K562 (cell line): ENCODE measurements around the gene PCDHGB5. TPM values are rescaled to one million over a fixed set of nuclear protein-coding genes. Genes with fewer than 3 reads are reported as not detected.

Experiments used
- ATAC-seq: fragments of 200-7000 bp; cut with Tn5 transposase; 3 replicates; pipeline ENCODE4 v1.9.1; 2020; ENCODE audit warnings: moderate library complexity
- BruUV-seq: library from RNA; stranded (reverse); fragments of 400-500 nt; replicated peaks from 2 replicates; lab custom pipeline; 2021; lab: Mats Ljungman, UMichigan
- CTCF ChIA-PET: fragments of 300-600 bp; formaldehyde crosslinking; extraction: SDS; loops from one replicate; lab custom pipeline; 2021; ENCODE audit warnings: low intra/inter-chr PET ratio; lab: Yijun Ruan, JAX
- POLR2A ChIA-PET: fragments of 300-600, 350-650 bp; sonication (Branson Sonifier 250); formaldehyde crosslinking; extraction: SDS; loops from one replicate; lab custom pipeline; 2021; ENCODE audit warnings: antibody characterized with exemption, inconsistent platforms; lab: Yijun Ruan, JAX
- DNase-seq, 4 experiments: peaks; one replicate each; pipeline versions ENCODE4 v3.0.0 to v3.0.0-alpha.2; 2011 to 2018; ENCODE audit warnings: low spot score in 3 of 4, mixed read lengths in 3 of 4; ENCODE audit errors: extremely low read depth in 1 of 4
- FAIRE-seq: peaks from 2 replicates; lab custom pipeline; 2011; peaks lifted over from hg19 to GRCh38; lab: Jason Lieb, UNC
- H2AFZ ChIP-seq: 2 replicates; pipeline ENCODE4 v1.6.0; 2011; ENCODE audit warnings: low read depth, low read length, control low read depth, inconsistent platforms
- H3K27ac ChIP-seq: fragments of 200-600 bp; 3 replicates; pipeline ENCODE4 v1.8.0; 2011; ENCODE audit warnings: low read depth, mild to moderate bottlenecking, control low read depth, inconsistent platforms, low read length, moderate library complexity, mixed read lengths; ENCODE audit errors: extremely low read depth
- H3K27me3 ChIP-seq, 2 experiments: fragments of 300-600 bp in 1 of 2; 2 replicates in 1 of 2; 3 replicates in 1 of 2; pipeline versions ENCODE4 v1.6.0 to v1.8.0; 2011; ENCODE audit warnings: inconsistent platforms in 2 of 2, low read length in 2 of 2, mild to moderate bottlenecking in 1 of 2, mixed read lengths in 1 of 2, moderate library complexity in 1 of 2; ENCODE audit not compliant: control insufficient read depth in 2 of 2, insufficient read depth in 2 of 2
- H3K36me3 ChIP-seq: fragments of 300-600 bp; 3 replicates; pipeline ENCODE4 v1.8.0; 2011; ENCODE audit warnings: mild to moderate bottlenecking, low read length, inconsistent platforms; ENCODE audit not compliant: control insufficient read depth, insufficient read depth
- H3K4me1 ChIP-seq, 2 experiments: fragments of 200-600 bp in 1 of 2; replicated peaks in 1 of 2; 2 replicates in 1 of 2; 3 replicates in 1 of 2; pipeline versions ENCODE4 v1.5.1 to v1.8.0; 2011; ENCODE audit warnings: inconsistent platforms in 2 of 2, low read length in 2 of 2, mild to moderate bottlenecking in 1 of 2, mixed read lengths in 1 of 2, moderate library complexity in 1 of 2; ENCODE audit not compliant: control insufficient read depth in 2 of 2, insufficient read depth in 2 of 2
- H3K4me2 ChIP-seq: 2 replicates; pipeline ENCODE4 v1.6.1; 2011; ENCODE audit warnings: low read length, control low read depth, inconsistent platforms, mixed read lengths; ENCODE audit not compliant: insufficient read depth
- H3K4me3 ChIP-seq: fragments of 200-600 bp; sonication (generic), shearing (Covaris generic); 2 replicates; pipeline ENCODE4 v1.5.1; 2016; ENCODE audit warnings: control low read depth, inconsistent platforms
- H3K79me2 ChIP-seq: fragments of 200-600 bp; 3 replicates; pipeline ENCODE4 v1.8.0; 2011; ENCODE audit warnings: low read length, inconsistent platforms; ENCODE audit not compliant: control insufficient read depth, insufficient read depth
- H3K9ac ChIP-seq, 2 experiments: 2 replicates each; pipeline versions ENCODE4 v1.6.0 to v1.6.1; 2011; ENCODE audit warnings: low read depth in 2 of 2, low read length in 2 of 2, control low read depth in 1 of 2, inconsistent platforms in 1 of 2, mild to moderate bottlenecking in 1 of 2, mixed read lengths in 1 of 2; ENCODE audit not compliant: insufficient read depth in 1 of 2
- H3K9me1 ChIP-seq: one replicate; pipeline ENCODE4 v1.6.0; 2011; ENCODE audit warnings: inconsistent platforms, mild to moderate bottlenecking, low read length, moderate library complexity; ENCODE audit not compliant: control insufficient read depth, insufficient read depth
- H3K9me3 ChIP-seq: replicated peaks from 2 replicates; pipeline ENCODE4 v1.5.1; 2011; ENCODE audit warnings: low read depth, low read length, inconsistent platforms; ENCODE audit not compliant: control insufficient read depth, insufficient read depth
- H4K20me1 ChIP-seq: replicated peaks from 2 replicates; pipeline ENCODE4 v1.6.1; 2011; ENCODE audit warnings: low read length, inconsistent platforms, mixed read lengths; ENCODE audit not compliant: control insufficient read depth, insufficient read depth
- BCLAF1 ChIP-seq, 2 experiments: fragments of 450-650 bp in 1 of 2; IDR thresholded peaks; 2 replicates each; pipeline ENCODE4 v1.6.1; 2011 to 2017; ENCODE audit warnings: low read depth in 2 of 2, antibody characterized with exemption in 1 of 2, borderline replicate concordance in 1 of 2, low read length in 1 of 2, mild to moderate bottlenecking in 1 of 2, mixed read lengths in 1 of 2; ENCODE audit not compliant: control insufficient read depth in 1 of 2
- CBFA2T3 ChIP-seq: fragments of 450-650 bp; IDR thresholded peaks from 2 replicates; pipeline ENCODE4 v1.6.1; 2017
- CREB1 ChIP-seq, 2 experiments: sonication (generic) in 1 of 2; formaldehyde crosslinking in 1 of 2; IDR thresholded peaks; 2 replicates each; pipeline versions ENCODE4 v1.6.1 to v1.8.0; 2012 to 2022; ENCODE audit warnings: inconsistent platforms in 1 of 2, mild to moderate bottlenecking in 1 of 2, missing genetic modification reagents in 1 of 2, moderate library complexity in 1 of 2
- CTCF ChIP-seq, 3 experiments: IDR thresholded peaks in 2 of 3; conservative IDR thresholded peaks in 1 of 3; 2 replicates each; pipeline ENCODE4 v1.5.1; 2011 to 2012; ENCODE audit warnings: low read length in 3 of 3, mild to moderate bottlenecking in 3 of 3, control low read depth in 2 of 3, improper control_type of control experiment in 1 of 3, inconsistent platforms in 1 of 3, low read depth in 1 of 3, mixed read lengths in 1 of 3, moderate library complexity in 1 of 3; ENCODE audit not compliant: insufficient read depth in 2 of 3
- SMC3 ChIP-seq: conservative IDR thresholded peaks from 2 replicates; pipeline ENCODE4 v1.6.1; 2011; ENCODE audit warnings: low read depth, low read length, improper control_type of control experiment; ENCODE audit not compliant: insufficient read depth
- WGBS: fragments of 100-300 bp; shearing (Covaris generic); methylation state at CpG from one replicate; pipeline ENCODE4 v1.1.6; 2016; ENCODE audit warnings: low coverage, mixed read lengths; ENCODE audit not compliant: insufficient coverage; ENCODE audit errors: missing lambda C conversion rate; 5-methylcytosine and 5-hydroxymethylcytosine counted together
- in situ Hi-C: fragments of 300-500 bp; cut with MboI; formaldehyde crosslinking; loops from 4 replicates; pipeline ENCODE4 v1.15.0; 2018; ENCODE audit warnings: inconsistent platforms, mixed read lengths
- intact Hi-C: fragments of 100-400 bp; cut with micrococcal nuclease; formaldehyde crosslinking; loops from 2 replicates; pipeline ENCODE4 v1.14.2; 2022
- polyA plus RNA-seq, 8 experiments: library from polyadenylated mRNA; depleted of rRNA in 4 of 8; stranded (reverse) in 5 of 8; unstranded in 3 of 8; fragments of >200 nt; fragmentation: Nextera tagmentation in 2 of 8; fragmentation: Illumina TruSeq in 1 of 8; extraction: Ambion mirVana in 2 of 8; extraction: Trizol in 1 of 8; gene quantifications; 2 replicates each; pipeline versions ENCODE4 v1.2.1 to v1.2.3, GENCODE V29; 2011 to 2014; ENCODE audit warnings: inconsistent platforms in 1 of 8, missing spikeins in 1 of 8
- total RNA-seq, 7 experiments: library from RNA; depleted of rRNA in 6 of 7; stranded (reverse); fragments of >200 nt in 6 of 7; fragmentation: Illumina TruSeq in 2 of 7; extraction: Trizol in 2 of 7; gene quantifications; 2 replicates each; pipeline versions ENCODE4 v1.2.1 to v1.2.3, GENCODE V29; 2011 to 2021; ENCODE audit warnings: low replicate concordance in 1 of 7

The PCDHGB5 gene
- total and polyA plus RNA-seq, 9 of the 15 experiments (the other 6 are each of a cell fraction or from before 2014, with no cell fraction given), result 0.05 to 0.29 (median 0.12) TPM; not detected in 2

GRCh38 chr5:141402553-141403243 lies 5.0 kb downstream of the PCDHGB5 start, which contains the start of gene PCDHGA9:
PCDHGA9 (plus strand) TSS chr5:141402778; CDS start chr5:141402953, 175 bp downstream.
- 11% methylated on average over 22 of the region's 27 CpGs for WGBS
- H3K79me2 ChIP-seq, result no peaks in the 10 kb centered on the region
- DNase-seq, result peak; percentile 34 to 60 (median 38)
- TF ChIP-seq CBFA2T3 (no peak), SMC3 (0 out of 2 replicates have a peak, but pooled peaks have one; percentile 13), CREB1 (IDR thresholded peaks at IDR 0.05) (no peak), CREB1 (CRISPR knock-in tag; IDR thresholded peaks at IDR 0.05) (no peak), CTCF (IDR thresholded peaks at IDR 0.05 in 2 of 3, conservative IDR thresholded peaks at IDR 0.05 in 1 of 3; ENCODE audit: insufficient read depth in 2 of 3, low read depth in 1 of 3, low read length in 3 of 3) (peak; percentile 56 to 61 (median 59)), BCLAF1 (IDR thresholded peaks at IDR 0.05; ENCODE audit: borderline replicate concordance in 1 of 2, control insufficient read depth in 1 of 2, low read depth in 2 of 2, low read length in 1 of 2) (no peak)

More at GRCh38 chr5:141402553-141403243, 5.0 kb downstream of the PCDHGB5 start, which contains the start of gene PCDHGA9:
- POLR2A ChIA-PET, result no interaction called here
- H3K27ac ChIP-seq, result no peak within 1 kb of the TSS
- no peaks in the 10 kb centered on the region for H3K9me1 ChIP-seq
- ATAC-seq (peak; percentile 78), FAIRE-seq (peak; percentile 68)
- peaks cover 0 to 9% of the 10 kb centered on the region in 2 experiments; a peak in 3 of 5 replicates for H3K4me1 ChIP-seq
- peaks cover 3 to 30% of the 10 kb centered on the region in 2 experiments; a peak in 3 of 5 replicates for H3K27me3 ChIP-seq
- no peak within 1 kb of the TSS for H3K4me3 ChIP-seq
- in situ Hi-C loops (no loop called here), intact Hi-C loops (no loop called here)
- H3K9me3 ChIP-seq, result peaks cover 2% of the 10 kb centered on the region; the same call in 1 of the 2 replicates
- H3K4me2 ChIP-seq, result no peak within 1 kb of the TSS
- no TSS peak for BruUV-seq
- H3K9ac ChIP-seq, result no peak within 1 kb of the TSS
- H3K36me3 ChIP-seq, result no peaks in the 10 kb centered on the region
- H4K20me1 ChIP-seq, result no peaks in the 10 kb centered on the region
- CTCF ChIA-PET, result interaction anchor here (1.2 to 2.1 kb wide), 2 partner anchors 122 to 161 kb away, joined by 5 to 10 read pairs; no protein-coding TSS in a partner anchor
- no peak within 1 kb of the TSS for H2AFZ ChIP-seq
